ENCODE data around the gene EP300. TPM values are rescaled to one million over a fixed set of nuclear protein-coding genes. Genes with fewer than 3 reads are reported as not detected.
"Not testable (repeated sequence)": the region's sequence is repeated elsewhere in the genome, so short reads cannot be mapped to it uniquely, and the experiment has no call there.

The EP300 gene
- 100 to 1,000 TPM in 1 of 2 donors, 10 to 100 TPM in 1; 92.0 to 106 TPM for total RNA-seq

GRCh38 chr22:41092023-41092817 lies at the start of gene EP300:
Gene EP300, plus strand, starts transcription at chr22:41092592. Its CDS starts 413 bp downstream, at chr22:41093005.
- peak within 1 kb of the TSS; percentile 94 for H3K4me3 Mint-ChIP-seq
- peak; percentile 92 for DNase-seq (ENCODE audit: low spot score)
- H3K9me3 Mint-ChIP-seq = no peaks in the 10 kb centered on the region
- H3K27ac Mint-ChIP-seq = peak within 1 kb of the TSS; percentile 95 to 99
- peaks cover 33 to 39% of the 10 kb centered on the region in 2 donors for H3K4me1 Mint-ChIP-seq (ENCODE audit: low read depth in 2 of 2)
- peak; percentile 69 to 73 for ATAC-seq
- H3K36me3 Mint-ChIP-seq = peaks cover 19% of the 10 kb centered on the region
- H3K27me3 Mint-ChIP-seq = no peaks in the 10 kb centered on the region

GRCh38 chr22:41043722-41044121 lies 48.7 kb upstream of the EP300 start:
- no peaks in the 10 kb centered on the region for H3K36me3 Mint-ChIP-seq
- no peaks in the 10 kb centered on the region for H3K4me1 Mint-ChIP-seq (ENCODE audit: low read depth in 2 of 2)
- H3K27me3 Mint-ChIP-seq = peaks cover 0 to 9% of the 10 kb centered on the region in 2 donors
- no peak overlapping the region for H3K4me3 Mint-ChIP-seq
- no peak overlapping the region for H3K27ac Mint-ChIP-seq
- ATAC-seq (no peak), DNase-seq (ENCODE audit: low spot score) (no peak)
- H3K9me3 Mint-ChIP-seq = no peaks in the 10 kb centered on the region

GRCh38 chr22:41045575-41045974 lies 46.8 kb upstream of the EP300 start:
- not testable (repeated sequence) for H3K27ac Mint-ChIP-seq; H3K4me1 Mint-ChIP-seq (ENCODE audit: low read depth in 2 of 2); H3K4me3 Mint-ChIP-seq; H3K9me3 Mint-ChIP-seq; H3K36me3 Mint-ChIP-seq; ATAC-seq; H3K27me3 Mint-ChIP-seq; DNase-seq (ENCODE audit: low spot score)

- DNase-seq (ENCODE audit: low spot score) (no peak), ATAC-seq (no peak)
- Mint-ChIP-seq H3K27me3 (peaks cover 0 to 4% of the 10 kb centered on the region in 2 donors), H3K27ac (no peak overlapping the region), H3K36me3 (no peaks in the 10 kb centered on the region), H3K4me3 (no peak overlapping the region), H3K4me1 (ENCODE audit: low read depth in 2 of 2) (no peaks in the 10 kb centered on the region), H3K9me3 (no peaks in the 10 kb centered on the region)
These were observed 44.6 kb upstream of the EP300 start for GRCh38 chr22:41047801-41048211.

- H3K4me1 Mint-ChIP-seq (ENCODE audit: low read depth in 2 of 2); H3K27ac Mint-ChIP-seq; H3K9me3 Mint-ChIP-seq; H3K4me3 Mint-ChIP-seq; ATAC-seq; H3K36me3 Mint-ChIP-seq; DNase-seq (ENCODE audit: low spot score); H3K27me3 Mint-ChIP-seq: not testable (repeated sequence)
These were observed 44.0 kb upstream of the EP300 start for GRCh38 chr22:41048345-41048744.

- no peak overlapping the region for H3K27ac Mint-ChIP-seq
- H3K9me3 Mint-ChIP-seq = no peaks in the 10 kb centered on the region
- no peak for DNase-seq (ENCODE audit: low spot score)
- no peak overlapping the region for H3K4me3 Mint-ChIP-seq
- H3K4me1 Mint-ChIP-seq (ENCODE audit: low read depth in 2 of 2) = no peaks in the 10 kb centered on the region
- peak in 1 of 2 donors; percentile 20 for ATAC-seq
- no peaks in the 10 kb centered on the region for H3K36me3 Mint-ChIP-seq
- peaks cover 0 to 4% of the 10 kb centered on the region in 2 donors for H3K27me3 Mint-ChIP-seq
These were observed 43.3 kb upstream of the EP300 start for GRCh38 chr22:41048791-41049717.

- DNase-seq (ENCODE audit: low spot score); H3K36me3 Mint-ChIP-seq; ATAC-seq; H3K4me1 Mint-ChIP-seq (ENCODE audit: low read depth in 2 of 2); H3K27me3 Mint-ChIP-seq; H3K4me3 Mint-ChIP-seq; H3K27ac Mint-ChIP-seq; H3K9me3 Mint-ChIP-seq: not testable (repeated sequence)
These were observed 42.6 kb upstream of the EP300 start for GRCh38 chr22:41049795-41050194.

- no peaks in the 10 kb centered on the region for H3K36me3 Mint-ChIP-seq
- no peak overlapping the region for H3K27ac Mint-ChIP-seq
- H3K4me3 Mint-ChIP-seq = no peak overlapping the region
- H3K27me3 Mint-ChIP-seq = peaks cover 0 to 4% of the 10 kb centered on the region in 2 donors
- no peaks in the 10 kb centered on the region for H3K4me1 Mint-ChIP-seq (ENCODE audit: low read depth in 2 of 2)
- no peaks in the 10 kb centered on the region for H3K9me3 Mint-ChIP-seq
- ATAC-seq (no peak), DNase-seq (ENCODE audit: low spot score) (no peak)
These were observed 41.5 kb upstream of the EP300 start for GRCh38 chr22:41050883-41051282.

- H3K4me1 Mint-ChIP-seq (ENCODE audit: low read depth in 2 of 2) = no peaks in the 10 kb centered on the region
- H3K27me3 Mint-ChIP-seq = peaks cover 0 to under 1% of the 10 kb centered on the region in 2 donors
- H3K4me3 Mint-ChIP-seq = no peak overlapping the region
- no peak overlapping the region for H3K27ac Mint-ChIP-seq
- H3K9me3 Mint-ChIP-seq = no peaks in the 10 kb centered on the region
- DNase-seq (ENCODE audit: low spot score) (no peak), ATAC-seq (no peak)
- no peaks in the 10 kb centered on the region for H3K36me3 Mint-ChIP-seq
These were observed 39.5 kb upstream of the EP300 start for GRCh38 chr22:41052661-41053490.

GRCh38 chr22:41057076-41057475 lies 35.3 kb upstream of the EP300 start:
- Mint-ChIP-seq H3K9me3 (no peaks in the 10 kb centered on the region), H3K4me1 (ENCODE audit: low read depth in 2 of 2) (no peaks in the 10 kb centered on the region), H3K27ac (no peak overlapping the region), H3K27me3 (no peaks in the 10 kb centered on the region), H3K36me3 (no peaks in the 10 kb centered on the region), H3K4me3 (no peak overlapping the region)
- no peak for DNase-seq (ENCODE audit: low spot score)
- ATAC-seq = no peak

GRCh38 chr22:41062146-41062545 lies 30.2 kb upstream of the EP300 start:
- no peak overlapping the region for H3K4me3 Mint-ChIP-seq
- no peak for DNase-seq (ENCODE audit: low spot score)
- no peak for ATAC-seq
- no peaks in the 10 kb centered on the region for H3K9me3 Mint-ChIP-seq
- H3K36me3 Mint-ChIP-seq = no peaks in the 10 kb centered on the region
- no peak overlapping the region for H3K27ac Mint-ChIP-seq
- H3K4me1 Mint-ChIP-seq (ENCODE audit: low read depth in 2 of 2) = no peaks in the 10 kb centered on the region
- no peaks in the 10 kb centered on the region for H3K27me3 Mint-ChIP-seq

GRCh38 chr22:41064326-41064725 lies 28.1 kb upstream of the EP300 start:
- not testable (repeated sequence) for DNase-seq (ENCODE audit: low spot score); H3K9me3 Mint-ChIP-seq; ATAC-seq; H3K4me3 Mint-ChIP-seq; H3K27ac Mint-ChIP-seq; H3K27me3 Mint-ChIP-seq; H3K36me3 Mint-ChIP-seq
- peaks cover 6 to 12% of the 10 kb centered on the region in 2 donors for H3K4me1 Mint-ChIP-seq (ENCODE audit: low read depth in 2 of 2)

GRCh38 chr22:41066341-41066740 lies 26.1 kb upstream of the EP300 start:
- H3K36me3 Mint-ChIP-seq; ATAC-seq; H3K27me3 Mint-ChIP-seq; H3K9me3 Mint-ChIP-seq; H3K4me3 Mint-ChIP-seq; H3K27ac Mint-ChIP-seq; DNase-seq (ENCODE audit: low spot score): not testable (repeated sequence)
- H3K4me1 Mint-ChIP-seq (ENCODE audit: low read depth in 2 of 2) = peaks cover 6 to 13% of the 10 kb centered on the region in 2 donors
